OCI-LY7 (cell line): ENCODE measurements around the gene ATP5F1D. TPM values are rescaled to one million over a fixed set of nuclear protein-coding genes. Genes with fewer than 3 reads are reported as not detected.

Source experiments
- BruUV-seq: library from RNA; stranded (reverse); fragments of 400-500 nt; replicated peaks from 2 replicates; lab custom pipeline; 2021; lab: Mats Ljungman, UMichigan
- CTCF ChIA-PET: fragments of 300-600 bp; sonication (Branson Sonifier 250); formaldehyde crosslinking; loops from one replicate; lab custom pipeline; 2022; ENCODE audit warnings: antibody characterized with exemption; ENCODE audit not compliant: unreplicated experiment; lab: Charles Lee
- POLR2A ChIA-PET: fragments of 300-600 bp; sonication (Branson Sonifier 250); formaldehyde crosslinking; loops from one replicate; lab custom pipeline; 2022; ENCODE audit warnings: antibody characterized with exemption; lab: Charles Lee
- DNase-seq: peaks from one replicate; pipeline ENCODE4 v3.0.0-alpha.2; 2015; ENCODE audit warnings: low spot score
- H2AFZ ChIP-seq: fragments of 200-600 bp; sonication (generic), shearing (Covaris generic); 2 replicates; pipeline ENCODE4 v1.6.1; 2014; ENCODE audit warnings: mild to moderate bottlenecking, antibody characterized with exemption, low read length, moderate library complexity
- H3K27ac ChIP-seq: fragments of 200-600 bp; sonication (generic); 2 replicates; pipeline ENCODE4 v1.5.1; 2014; ENCODE audit warnings: mixed run types, low read depth, mild to moderate bottlenecking, moderate library complexity, low read length, inconsistent platforms; ENCODE audit not compliant: poor library complexity, severe bottlenecking
- H3K36me3 ChIP-seq: fragments of 200-600 bp; sonication (generic); 2 replicates; pipeline ENCODE4 v1.6.1; 2014; ENCODE audit warnings: mild to moderate bottlenecking, antibody characterized with exemption, low read length, moderate library complexity, mixed read lengths; ENCODE audit not compliant: insufficient read depth
- H3K4me1 ChIP-seq: fragments of 200-600 bp; sonication (generic); 2 replicates; pipeline ENCODE4 v1.5.1; 2014; ENCODE audit warnings: mild to moderate bottlenecking, low read length; ENCODE audit not compliant: insufficient read depth, poor library complexity, severe bottlenecking
- H3K4me2 ChIP-seq: fragments of 200-600 bp; sonication (generic); 2 replicates; pipeline ENCODE4 v1.6.1; 2014; ENCODE audit warnings: mild to moderate bottlenecking, low read length
- H3K4me3 ChIP-seq: fragments of 200-600 bp; sonication (generic); 2 replicates; pipeline ENCODE4 v1.5.1; 2014; ENCODE audit warnings: mild to moderate bottlenecking, low read depth, low read length; ENCODE audit not compliant: poor library complexity, severe bottlenecking
- H3K79me2 ChIP-seq: fragments of 200-600 bp; sonication (generic); 2 replicates; pipeline ENCODE4 v1.6.1; 2016; ENCODE audit warnings: low read depth, mild to moderate bottlenecking, low read length, moderate library complexity, mixed read lengths; ENCODE audit not compliant: insufficient read depth
- H3K9me2 ChIP-seq: fragments of 200-600 bp; sonication (generic); 2 replicates; pipeline ENCODE4 v1.6.1; 2016; ENCODE audit warnings: mild to moderate bottlenecking, low read length, mixed read lengths; ENCODE audit not compliant: insufficient read depth
- H3K9me3 ChIP-seq: fragments of 200-600 bp; sonication (generic); 2 replicates; pipeline ENCODE4 v1.6.1; 2014; ENCODE audit warnings: mild to moderate bottlenecking, mixed run types, low read length, mixed read lengths
- H4K20me1 ChIP-seq: fragments of 200-600 bp; sonication (generic); 2 replicates; pipeline ENCODE4 v1.6.1; 2014; ENCODE audit warnings: mild to moderate bottlenecking, antibody characterized with exemption, low read length, moderate library complexity, mixed read lengths; ENCODE audit not compliant: insufficient read depth
- EZH2phosphoT487 ChIP-seq: fragments of 200-600 bp; sonication (generic); IDR thresholded peaks from 2 replicates; pipeline ENCODE4 v1.6.1; 2018; ENCODE audit warnings: low read depth, borderline replicate concordance, mild to moderate bottlenecking, mixed run types, antibody characterized with exemption, low read length, moderate library complexity, mixed read lengths
- intact Hi-C: fragments of 100-400 bp; cut with micrococcal nuclease; formaldehyde crosslinking; loops from one replicate; pipeline ENCODE4 v1.10.0; 2022; ENCODE audit not compliant: unreplicated experiment
- total RNA-seq, 2 experiments: library from RNA; depleted of rRNA in 1 of 2; stranded (reverse); fragments of >200 nt in 1 of 2; shearing (Covaris generic) in 1 of 2; gene quantifications; 2 replicates each; pipeline ENCODE4 v1.2.3, GENCODE V29; 2014 to 2022
- TF ChIP-seq, protein P1 (sequence below): fragments of 200-600 bp; sonication (generic); conservative IDR thresholded peaks from 2 replicates; pipeline ENCODE4 v1.5.1; 2014; ENCODE audit warnings: mild to moderate bottlenecking, antibody characterized with exemption, low read length, moderate library complexity, mixed read lengths

Gene ATP5F1D
- total RNA-seq, 2 experiments from 2014 or later, result 51.8 to 266 TPM

DNA sequence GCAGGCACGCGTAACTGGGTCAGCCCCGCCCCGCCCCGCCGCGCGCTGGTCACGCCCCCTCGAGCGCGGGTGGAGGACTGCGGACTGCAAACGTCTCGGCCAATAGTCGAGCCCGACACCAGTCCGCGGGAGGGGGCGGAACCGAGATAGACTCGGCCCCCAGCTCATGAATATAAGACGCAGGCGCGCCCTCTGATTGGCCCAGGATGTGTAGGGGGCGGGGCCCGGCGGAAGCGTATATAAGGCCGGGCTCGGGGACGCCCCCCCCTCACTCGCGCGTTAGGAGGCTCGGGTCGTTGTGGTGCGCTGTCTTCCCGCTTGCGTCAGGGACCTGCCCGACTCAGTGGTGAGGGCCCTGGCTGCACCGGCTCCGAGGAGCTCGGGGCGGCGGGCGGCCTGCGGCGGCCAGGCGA, 27.5 kb downstream of the ATP5F1D start, which contains the start of gene CIRBP:
TSS of gene CIRBP (plus strand) at position 268 of the 413 bp plus-strand sequence. CDS start 1,602 bp downstream, outside the sequence.
- peak within 1 kb of the TSS; percentile 69 for H3K27ac ChIP-seq
- intact Hi-C loops, result loop anchor here (5.0 to 10.0 kb wide), 2 partner anchors 244 to 378 kb away; partner anchors contain the start of genes CNN2, RNU6-2 and TMEM259
- peaks cover 3% of the 10 kb centered on the region; the same call in 1 of the 2 replicates for H4K20me1 ChIP-seq
- H3K36me3 ChIP-seq, result peaks cover 48% of the 10 kb centered on the region
- H3K79me2 ChIP-seq, result peaks cover 43% of the 10 kb centered on the region
- H3K4me2 ChIP-seq, result peak within 1 kb of the TSS; percentile 100
- DNase-seq, result peak; percentile 99
- no TSS peak for BruUV-seq
- no peaks in the 10 kb centered on the region for H3K9me2 ChIP-seq
- H3K4me3 ChIP-seq, result peak within 1 kb of the TSS; percentile 82
- ChIA-PET POLR2A (interaction anchor here (0.6 to 1.0 kb wide), 6 partner anchors 10 to 175 kb away, joined by 3 to 23 read pairs (median 6); partner anchors contain the start of gene GPX4), CTCF (interaction anchor here (0.5 to 2.1 kb wide), 3 partner anchors 25 to 260 kb away, joined by 3 to 16 read pairs (median 7); no protein-coding TSS in a partner anchor)
- no peaks in the 10 kb centered on the region for H3K9me3 ChIP-seq
- peaks cover 85% of the 10 kb centered on the region for H3K4me1 ChIP-seq
- no peak within 1 kb of the TSS for H2AFZ ChIP-seq
- TF ChIP-seq, protein P1, sequence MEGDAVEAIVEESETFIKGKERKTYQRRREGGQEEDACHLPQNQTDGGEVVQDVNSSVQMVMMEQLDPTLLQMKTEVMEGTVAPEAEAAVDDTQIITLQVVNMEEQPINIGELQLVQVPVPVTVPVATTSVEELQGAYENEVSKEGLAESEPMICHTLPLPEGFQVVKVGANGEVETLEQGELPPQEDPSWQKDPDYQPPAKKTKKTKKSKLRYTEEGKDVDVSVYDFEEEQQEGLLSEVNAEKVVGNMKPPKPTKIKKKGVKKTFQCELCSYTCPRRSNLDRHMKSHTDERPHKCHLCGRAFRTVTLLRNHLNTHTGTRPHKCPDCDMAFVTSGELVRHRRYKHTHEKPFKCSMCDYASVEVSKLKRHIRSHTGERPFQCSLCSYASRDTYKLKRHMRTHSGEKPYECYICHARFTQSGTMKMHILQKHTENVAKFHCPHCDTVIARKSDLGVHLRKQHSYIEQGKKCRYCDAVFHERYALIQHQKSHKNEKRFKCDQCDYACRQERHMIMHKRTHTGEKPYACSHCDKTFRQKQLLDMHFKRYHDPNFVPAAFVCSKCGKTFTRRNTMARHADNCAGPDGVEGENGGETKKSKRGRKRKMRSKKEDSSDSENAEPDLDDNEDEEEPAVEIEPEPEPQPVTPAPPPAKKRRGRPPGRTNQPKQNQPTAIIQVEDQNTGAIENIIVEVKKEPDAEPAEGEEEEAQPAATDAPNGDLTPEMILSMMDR, result no peak
- no peak for TF ChIP-seq EZH2phosphoT487

DNA sequence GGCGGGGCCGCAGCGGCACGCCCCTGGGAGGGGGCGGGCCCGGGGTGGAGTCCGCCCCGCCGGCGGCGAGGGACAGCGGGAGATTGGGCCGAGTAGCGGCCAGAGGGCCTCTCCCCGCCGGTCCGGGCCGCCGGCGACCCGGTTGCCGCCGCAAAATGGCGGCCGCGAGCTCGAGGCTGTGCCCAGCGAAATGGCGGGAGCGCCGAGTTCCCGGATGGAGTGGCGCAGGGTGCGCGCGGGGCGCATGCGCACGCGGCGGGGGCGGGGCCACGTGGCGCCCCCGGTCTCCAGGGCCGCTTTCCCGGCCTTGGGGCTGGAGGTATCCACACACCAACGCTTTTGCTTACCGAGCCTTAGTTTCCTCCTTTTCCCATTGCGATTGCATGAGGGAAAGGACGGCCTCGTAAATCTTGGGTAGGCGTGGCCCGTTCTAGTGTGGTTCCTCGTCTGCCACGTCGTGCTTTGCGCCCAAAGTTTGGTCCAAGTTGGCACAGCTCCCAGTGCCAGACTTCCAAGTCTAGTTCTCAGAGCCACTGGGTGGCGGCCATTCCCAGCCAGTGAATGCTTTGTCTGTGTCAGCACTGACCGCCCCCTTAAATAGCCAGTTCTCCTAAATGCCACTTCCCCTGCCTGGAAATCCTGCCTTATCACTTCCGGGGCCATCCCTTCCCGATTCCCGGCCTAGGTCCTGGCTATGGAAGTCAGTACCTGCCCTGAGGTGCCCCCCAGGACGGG, 28.1 kb downstream of the ATP5F1D start:
- H3K79me2 ChIP-seq, result peaks cover 46% of the 10 kb centered on the region
- peak overlapping the region; percentile 69 for H3K27ac ChIP-seq
- ChIA-PET CTCF (interaction anchor here (0.6 to 2.1 kb wide), 3 partner anchors 25 to 540 kb away, joined by 3 to 16 read pairs (median 5); no protein-coding TSS in a partner anchor), POLR2A (interaction anchor here (0.6 to 1.0 kb wide), 5 partner anchors 16 to 989 kb away, joined by 3 to 23 read pairs (median 4); partner anchors contain the start of gene GPX4)
- H3K4me2 ChIP-seq, result peak overlapping the region; percentile 100
- H2AFZ ChIP-seq, result no peak overlapping the region
- BruUV-seq, result no TSS peak
- H3K9me2 ChIP-seq, result no peaks in the 10 kb centered on the region
- H3K36me3 ChIP-seq, result peaks cover 50% of the 10 kb centered on the region
- TF ChIP-seq, protein P1, result no peak
- no peak for TF ChIP-seq EZH2phosphoT487
- H3K4me3 ChIP-seq, result peak overlapping the region; percentile 82
- H4K20me1 ChIP-seq, result peaks cover 3% of the 10 kb centered on the region; the same call in 1 of the 2 replicates
- H3K4me1 ChIP-seq, result peaks cover 85% of the 10 kb centered on the region
- no peaks in the 10 kb centered on the region for H3K9me3 ChIP-seq
- peak; percentile 93 for DNase-seq
- intact Hi-C loops, result loop anchor here (5.0 to 10.0 kb wide), 2 partner anchors 245 to 378 kb away; partner anchors contain the start of genes CNN2, RNU6-2 and TMEM259
